Heart left ventricle (tissue), 13 donors: ENCODE results near the gene UNC119B.

Experiments used
- POLR2A ChIP-seq, 2 donors: fragments of 450-650 bp; IDR thresholded peaks; one replicate each; pipeline ENCODE4 v1.6.1; 2017; ENCODE audit warnings: antibody characterized with exemption in 2 of 2, mild to moderate bottlenecking in 2 of 2, moderate library complexity in 2 of 2
- TF ChIP-seq, protein P1 (sequence below), 12 donors: fragments of 200-600 bp; sonication (generic) in 4 of 12; IDR thresholded peaks; one replicate each; pipeline versions ENCODE4 v1.5.0 to v1.8.0; 2018 to 2022; ENCODE audit warnings: antibody characterized with exemption in 12 of 12, mild to moderate bottlenecking in 5 of 12
- donor health status: ischemic (EF 13 %, LVEDD 7.1; RV severe dilation, severe dysfunction).
- donor health status: DM: no; HTN: yes; CAD: no.
- donor health status: DM: no; HTN: no; CAD: no.
- donor health status: ischemic (EF 25% LVEDD 6.9; RV normal size, moderate dysfunction).
- donor health status: ischemic (EF 25% LVEDD 5.7; RV mildly dilated, moderate dysfunction).
- donor health status: ischemic (EF 35%, LVEDD 5.7; RV mildly dilated, moderate dysfunction).
- donor health status: nonischemic (EF 11% LVEDD 7.7; RV severe dilation, severe dysfunction).
- donor health status: DM: yes; HTN: yes; CAD: no.
- donor health status: PGD.
- donor health status: ischemic (EF 29% LVEDD 5.4; RV normal size, mild dysfunction).
- donor health status: nonischemic (EF 23%, LVEDD 6.1; RV moderate dilation, normal function).

DNA sequence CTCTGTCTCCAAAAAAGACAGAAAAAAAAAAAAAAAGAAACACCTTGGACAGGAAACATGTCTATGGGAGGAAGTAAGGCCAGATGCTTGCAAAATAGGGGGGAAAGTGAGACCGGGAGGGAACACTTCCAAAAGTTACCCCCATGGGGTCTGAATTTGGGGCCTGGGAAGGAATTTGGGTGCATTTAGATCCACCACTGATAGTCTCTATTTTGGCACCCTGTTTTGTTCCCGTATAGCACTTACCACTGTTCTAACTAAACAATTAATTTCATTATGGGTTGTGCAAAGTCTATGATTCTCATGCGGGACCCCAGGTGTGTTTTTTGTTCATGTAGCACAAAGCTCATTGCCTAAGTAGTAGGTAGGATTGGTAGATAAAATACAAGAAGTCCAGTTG is 24.7 kb upstream of the UNC119B start:
- TF ChIP-seq, protein P1, sequence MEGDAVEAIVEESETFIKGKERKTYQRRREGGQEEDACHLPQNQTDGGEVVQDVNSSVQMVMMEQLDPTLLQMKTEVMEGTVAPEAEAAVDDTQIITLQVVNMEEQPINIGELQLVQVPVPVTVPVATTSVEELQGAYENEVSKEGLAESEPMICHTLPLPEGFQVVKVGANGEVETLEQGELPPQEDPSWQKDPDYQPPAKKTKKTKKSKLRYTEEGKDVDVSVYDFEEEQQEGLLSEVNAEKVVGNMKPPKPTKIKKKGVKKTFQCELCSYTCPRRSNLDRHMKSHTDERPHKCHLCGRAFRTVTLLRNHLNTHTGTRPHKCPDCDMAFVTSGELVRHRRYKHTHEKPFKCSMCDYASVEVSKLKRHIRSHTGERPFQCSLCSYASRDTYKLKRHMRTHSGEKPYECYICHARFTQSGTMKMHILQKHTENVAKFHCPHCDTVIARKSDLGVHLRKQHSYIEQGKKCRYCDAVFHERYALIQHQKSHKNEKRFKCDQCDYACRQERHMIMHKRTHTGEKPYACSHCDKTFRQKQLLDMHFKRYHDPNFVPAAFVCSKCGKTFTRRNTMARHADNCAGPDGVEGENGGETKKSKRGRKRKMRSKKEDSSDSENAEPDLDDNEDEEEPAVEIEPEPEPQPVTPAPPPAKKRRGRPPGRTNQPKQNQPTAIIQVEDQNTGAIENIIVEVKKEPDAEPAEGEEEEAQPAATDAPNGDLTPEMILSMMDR (IDR thresholded peaks at IDR 0.05): no peak
- no peak for TF ChIP-seq POLR2A (IDR thresholded peaks at IDR 0.05)
